ENCODE data around the gene TLL2.

DNA sequence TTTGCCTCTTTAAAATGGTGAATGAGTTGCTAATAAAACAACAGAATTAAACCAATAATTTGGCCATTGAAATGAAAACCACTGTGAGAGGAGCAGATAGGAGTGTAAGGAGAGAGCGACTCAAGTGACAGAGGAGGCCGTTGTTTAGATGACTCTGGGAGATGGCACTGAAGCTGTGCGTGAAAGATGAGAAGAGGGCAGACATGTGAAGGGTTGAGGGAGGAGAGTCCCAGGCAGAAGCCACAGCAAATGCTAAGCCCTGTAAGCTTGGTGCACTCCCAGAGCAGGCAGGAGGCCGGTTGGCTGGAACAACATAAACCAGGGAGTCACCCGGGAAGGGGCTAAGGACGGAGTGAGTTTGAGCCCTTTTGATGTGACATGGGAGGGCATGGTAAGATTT lies 154.1 kb downstream of the TLL2 start:
- TF ChIP-seq, protein P1, sequence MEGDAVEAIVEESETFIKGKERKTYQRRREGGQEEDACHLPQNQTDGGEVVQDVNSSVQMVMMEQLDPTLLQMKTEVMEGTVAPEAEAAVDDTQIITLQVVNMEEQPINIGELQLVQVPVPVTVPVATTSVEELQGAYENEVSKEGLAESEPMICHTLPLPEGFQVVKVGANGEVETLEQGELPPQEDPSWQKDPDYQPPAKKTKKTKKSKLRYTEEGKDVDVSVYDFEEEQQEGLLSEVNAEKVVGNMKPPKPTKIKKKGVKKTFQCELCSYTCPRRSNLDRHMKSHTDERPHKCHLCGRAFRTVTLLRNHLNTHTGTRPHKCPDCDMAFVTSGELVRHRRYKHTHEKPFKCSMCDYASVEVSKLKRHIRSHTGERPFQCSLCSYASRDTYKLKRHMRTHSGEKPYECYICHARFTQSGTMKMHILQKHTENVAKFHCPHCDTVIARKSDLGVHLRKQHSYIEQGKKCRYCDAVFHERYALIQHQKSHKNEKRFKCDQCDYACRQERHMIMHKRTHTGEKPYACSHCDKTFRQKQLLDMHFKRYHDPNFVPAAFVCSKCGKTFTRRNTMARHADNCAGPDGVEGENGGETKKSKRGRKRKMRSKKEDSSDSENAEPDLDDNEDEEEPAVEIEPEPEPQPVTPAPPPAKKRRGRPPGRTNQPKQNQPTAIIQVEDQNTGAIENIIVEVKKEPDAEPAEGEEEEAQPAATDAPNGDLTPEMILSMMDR (IDR thresholded peaks at IDR 0.05), result no peak
- TF ChIP-seq POLR2A (IDR thresholded peaks at IDR 0.05) (no peak), EP300 (IDR thresholded peaks at IDR 0.05) (no peak)

Data from tibial nerve (tissue), 4 donors.